OCI-LY1 (cell line): Measurements from ENCODE around the gene KCNIP3.

Experiments used
- CTCF ChIP-seq: fragments of 200-600 bp; sonication (generic), shearing (Covaris generic); IDR thresholded peaks from 2 replicates; pipeline ENCODE4 v1.5.1; 2017; ENCODE audit warnings: mild to moderate bottlenecking, antibody characterized with exemption, low read length, moderate library complexity, mixed read lengths
- EZH2 ChIP-seq: fragments of 200-600 bp; sonication (generic), shearing (Covaris generic); IDR thresholded peaks from 2 replicates; pipeline ENCODE4 v1.8.0; 2017; ENCODE audit warnings: borderline replicate concordance, mixed run types, mild to moderate bottlenecking, antibody characterized with exemption, low read length, moderate library complexity, mixed read lengths

GRCh38 chr2:95318431-95319220, 21.5 kb downstream of the KCNIP3 start:
- TF ChIP-seq CTCF, result no peak
- no peak for TF ChIP-seq EZH2
